ENCODE data around the gene VIPR1.

DNA sequence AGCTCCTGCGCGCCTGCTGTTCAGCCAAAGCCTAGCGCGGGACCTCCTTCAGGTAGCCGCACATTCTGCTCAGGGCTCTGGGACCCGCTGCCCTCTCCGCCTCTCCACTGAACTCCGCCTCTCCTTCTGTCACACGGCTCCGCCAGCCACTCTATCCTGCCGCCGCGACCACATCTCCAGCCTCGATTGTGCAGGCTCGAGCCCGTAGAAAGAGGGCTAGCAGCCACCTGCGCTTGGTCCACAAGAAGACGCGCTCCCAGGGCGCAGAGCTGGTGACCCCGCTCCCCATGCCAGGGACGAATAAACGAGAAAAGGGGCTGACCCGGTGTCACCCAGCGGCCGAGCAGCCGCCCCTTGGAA lies 1.1 kb upstream of the VIPR1 start:
- TF ChIP-seq, protein P1, sequence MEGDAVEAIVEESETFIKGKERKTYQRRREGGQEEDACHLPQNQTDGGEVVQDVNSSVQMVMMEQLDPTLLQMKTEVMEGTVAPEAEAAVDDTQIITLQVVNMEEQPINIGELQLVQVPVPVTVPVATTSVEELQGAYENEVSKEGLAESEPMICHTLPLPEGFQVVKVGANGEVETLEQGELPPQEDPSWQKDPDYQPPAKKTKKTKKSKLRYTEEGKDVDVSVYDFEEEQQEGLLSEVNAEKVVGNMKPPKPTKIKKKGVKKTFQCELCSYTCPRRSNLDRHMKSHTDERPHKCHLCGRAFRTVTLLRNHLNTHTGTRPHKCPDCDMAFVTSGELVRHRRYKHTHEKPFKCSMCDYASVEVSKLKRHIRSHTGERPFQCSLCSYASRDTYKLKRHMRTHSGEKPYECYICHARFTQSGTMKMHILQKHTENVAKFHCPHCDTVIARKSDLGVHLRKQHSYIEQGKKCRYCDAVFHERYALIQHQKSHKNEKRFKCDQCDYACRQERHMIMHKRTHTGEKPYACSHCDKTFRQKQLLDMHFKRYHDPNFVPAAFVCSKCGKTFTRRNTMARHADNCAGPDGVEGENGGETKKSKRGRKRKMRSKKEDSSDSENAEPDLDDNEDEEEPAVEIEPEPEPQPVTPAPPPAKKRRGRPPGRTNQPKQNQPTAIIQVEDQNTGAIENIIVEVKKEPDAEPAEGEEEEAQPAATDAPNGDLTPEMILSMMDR (IDR thresholded peaks at IDR 0.05 in 4 of 5, conservative IDR thresholded peaks at IDR 0.05 in 1 of 5) = no peak
- TF ChIP-seq POLR2A (IDR thresholded peaks at IDR 0.05) = no peak
